Left ventricle myocardium superior (tissue), 1 donor: ENCODE results near the gene ZBTB4. TPM values are rescaled to one million over a fixed set of nuclear protein-coding genes. Genes with fewer than 3 reads are reported as not detected.
"Not testable (repeated sequence)": the region's sequence is repeated elsewhere in the genome, so short reads cannot be mapped to it uniquely, and the experiment has no call there.

Experiments used
- ATAC-seq: fragments of 200-7000 bp; cut with Tn5 transposase; one replicate; pipeline ENCODE4 v1.9.1; 2020; ENCODE audit warnings: mild to moderate bottlenecking, moderate library complexity
- DNase-seq: peaks from one replicate; pipeline ENCODE4 v3.0.0-alpha.2; 2020
- intact Hi-C: fragments of 100-400 bp; cut with micrococcal nuclease; formaldehyde crosslinking; loops from one replicate; pipeline ENCODE4 v1.11.0; 2022
- total RNA-seq: library from RNA; stranded (reverse); fragmentation: NEBNext Ultra II Directional; extraction: Animal tissue kit (Norgen Biotek cat#: 25700); gene quantifications from one replicate; pipeline ENCODE4 v1.2.1, GENCODE V29; 2021
- donor health status: DM: no; HTN: yes; CAD: no; lungs with severe emphysema.

Gene ZBTB4
- total RNA-seq, 1 donor from 2014 or later = 70.9 TPM

DNA sequence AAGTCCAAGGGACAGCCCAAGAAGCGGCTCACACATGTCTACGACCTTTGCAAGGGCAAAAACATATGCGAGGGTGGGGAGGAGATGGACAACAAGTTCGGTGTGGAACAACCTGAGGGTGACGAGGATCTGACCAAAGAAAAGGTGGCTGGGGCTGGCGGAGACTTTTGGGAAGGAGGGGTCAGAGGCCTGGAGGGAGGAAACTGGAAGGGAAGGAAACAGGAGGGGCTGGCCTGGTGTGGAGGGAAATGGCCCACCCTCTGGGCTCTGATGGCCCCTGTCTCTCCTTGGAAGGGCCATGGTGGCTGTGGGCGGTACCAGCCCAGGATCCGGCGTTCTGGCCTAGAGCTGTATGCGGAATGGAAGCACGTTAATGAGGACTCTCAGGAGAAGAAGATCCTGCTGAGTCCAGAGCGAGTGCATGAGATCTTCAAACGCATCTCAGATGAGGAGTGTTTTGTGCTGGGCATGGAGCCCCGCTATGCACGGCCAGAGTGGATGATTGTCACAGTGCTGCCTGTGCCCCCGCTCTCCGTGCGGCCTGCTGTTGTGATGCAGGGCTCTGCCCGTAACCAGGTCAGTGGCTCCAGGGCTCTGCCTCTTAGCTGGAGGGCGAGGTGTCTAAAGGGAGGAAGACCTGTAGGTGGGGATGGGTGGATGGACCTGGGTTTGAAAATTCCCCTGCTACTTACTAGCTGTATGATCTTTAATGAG lies 17.2 kb upstream of the ZBTB4 start:
- peak; percentile 72 for ATAC-seq
- no peak for DNase-seq
- intact Hi-C loops = no loop called here

DNA sequence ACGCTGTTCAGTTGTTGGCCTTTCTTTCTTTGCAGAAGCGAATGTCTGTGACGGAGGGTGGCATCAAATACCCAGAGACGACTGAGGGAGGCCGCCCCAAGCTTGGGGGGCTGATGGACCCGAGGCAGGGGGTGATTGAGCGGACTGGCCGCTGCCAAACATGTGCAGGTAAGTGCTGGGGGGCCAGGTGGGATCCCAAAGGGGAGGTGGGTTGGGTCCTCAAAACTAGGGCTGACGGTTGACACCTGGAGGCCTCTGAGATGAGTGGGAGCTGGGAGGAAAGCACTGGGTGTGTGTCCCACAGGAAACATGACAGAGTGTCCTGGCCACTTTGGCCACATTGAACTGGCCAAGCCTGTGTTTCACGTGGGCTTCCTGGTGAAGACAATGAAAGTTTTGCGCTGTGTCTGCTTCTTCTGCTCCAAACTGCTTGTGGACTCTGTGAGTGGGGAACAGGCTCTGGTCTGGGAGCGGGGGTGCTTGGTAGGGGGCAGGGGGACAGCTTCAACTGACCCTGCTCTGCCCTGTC lies 16.5 kb upstream of the ZBTB4 start:
- DNase-seq = no peak
- intact Hi-C loops = no loop called here
- peak; percentile 22 for ATAC-seq

DNA sequence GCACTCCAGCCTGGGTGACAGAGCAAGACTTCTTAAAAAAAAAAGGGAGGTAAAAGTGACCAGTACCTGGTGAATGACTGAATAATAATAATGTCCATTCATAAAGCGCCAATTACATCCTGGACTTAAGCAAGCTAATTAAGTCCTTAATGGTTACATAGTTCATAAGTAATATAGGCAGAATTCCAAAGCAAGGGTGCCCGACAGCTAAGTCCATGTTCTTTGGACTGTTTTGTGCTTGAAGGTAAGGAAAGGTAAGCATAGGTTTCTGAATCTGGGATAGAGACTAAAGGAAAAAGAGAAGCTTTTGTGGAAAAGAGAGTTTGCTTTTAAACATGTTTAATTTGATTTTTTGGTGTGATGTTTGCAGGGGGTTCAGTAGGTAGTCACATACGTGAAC lies 14.5 kb upstream of the ZBTB4 start:
- ATAC-seq (no peak), DNase-seq (no peak)
- intact Hi-C loops = no loop called here

DNA sequence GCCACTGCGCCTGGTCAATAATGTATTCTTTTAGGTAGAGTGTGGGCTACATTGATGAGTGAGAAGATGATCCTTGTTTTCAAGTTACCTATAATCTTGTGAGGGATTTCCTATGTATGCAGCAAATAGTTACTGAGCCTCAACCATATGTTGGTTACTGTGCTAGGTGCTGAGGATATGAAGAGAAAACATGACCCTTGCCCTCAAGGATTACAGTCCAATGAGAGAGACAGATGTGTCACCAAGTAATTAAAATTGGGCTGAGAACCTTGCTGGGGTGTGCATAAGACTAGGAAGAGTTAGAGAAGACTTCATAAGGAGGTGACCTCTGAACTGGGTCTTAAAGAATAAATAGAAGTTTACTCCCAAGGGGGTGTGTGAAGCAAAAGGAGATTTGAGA lies 12.2 kb upstream of the ZBTB4 start:
- intact Hi-C loops = no loop called here
- no peak for DNase-seq
- no peak for ATAC-seq

DNA sequence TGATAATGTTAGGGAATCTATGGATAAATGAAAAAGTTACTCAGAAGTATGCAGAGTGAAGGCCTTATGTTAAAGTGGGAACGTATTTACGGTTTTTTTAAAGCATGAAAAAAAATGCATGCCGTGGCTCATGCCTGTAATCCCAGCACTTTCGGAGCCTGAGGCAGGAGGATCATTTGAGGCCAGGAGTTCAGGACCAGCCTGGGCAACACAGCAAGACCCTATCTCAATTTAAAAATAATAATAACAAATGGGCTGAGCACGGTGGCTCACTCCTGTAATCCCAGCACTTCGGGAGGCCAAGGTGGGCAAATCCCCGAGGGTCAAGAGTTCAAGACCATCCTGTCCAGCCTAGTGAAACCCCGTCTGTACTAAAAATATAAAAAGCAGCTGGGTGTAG lies 10.7 kb upstream of the ZBTB4 start:
- intact Hi-C loops = no loop called here
- no peak for DNase-seq
- no peak for ATAC-seq

DNA sequence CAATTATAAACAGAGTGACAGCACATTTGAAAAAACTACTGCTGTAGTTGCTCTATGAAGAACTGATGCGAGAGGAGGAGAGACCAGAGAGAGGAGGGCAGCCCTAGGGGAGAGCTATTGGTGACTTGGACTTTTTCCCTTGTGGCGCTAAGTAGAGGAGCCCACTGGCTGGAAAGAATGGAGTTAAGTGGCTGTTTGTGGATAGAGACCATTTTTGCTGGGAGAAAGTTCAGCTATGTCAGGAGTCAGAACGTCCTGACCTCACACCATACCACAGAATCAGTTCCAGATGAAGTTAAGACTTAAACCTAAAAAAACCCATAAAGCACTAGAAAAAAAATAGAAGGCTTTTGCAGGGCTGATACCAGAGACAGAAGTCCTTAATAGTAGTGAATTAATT lies 6.8 kb upstream of the ZBTB4 start:
- no peak for DNase-seq
- ATAC-seq = no peak
- intact Hi-C loops = no loop called here

- ATAC-seq = no peak
- intact Hi-C loops = no loop called here
- DNase-seq = no peak
Observed at GRCh38 chr17:7484919-7485377, 5.5 kb upstream of the ZBTB4 start.

GRCh38 chr17:7484067-7484918 lies 4.9 kb upstream of the ZBTB4 start, which contains the start of gene POLR2A:
POLR2A (plus strand) TSS chr17:7484366.
- intact Hi-C loops = no loop called here
- ATAC-seq = peak; percentile 83
- DNase-seq = peak; percentile 99

DNA sequence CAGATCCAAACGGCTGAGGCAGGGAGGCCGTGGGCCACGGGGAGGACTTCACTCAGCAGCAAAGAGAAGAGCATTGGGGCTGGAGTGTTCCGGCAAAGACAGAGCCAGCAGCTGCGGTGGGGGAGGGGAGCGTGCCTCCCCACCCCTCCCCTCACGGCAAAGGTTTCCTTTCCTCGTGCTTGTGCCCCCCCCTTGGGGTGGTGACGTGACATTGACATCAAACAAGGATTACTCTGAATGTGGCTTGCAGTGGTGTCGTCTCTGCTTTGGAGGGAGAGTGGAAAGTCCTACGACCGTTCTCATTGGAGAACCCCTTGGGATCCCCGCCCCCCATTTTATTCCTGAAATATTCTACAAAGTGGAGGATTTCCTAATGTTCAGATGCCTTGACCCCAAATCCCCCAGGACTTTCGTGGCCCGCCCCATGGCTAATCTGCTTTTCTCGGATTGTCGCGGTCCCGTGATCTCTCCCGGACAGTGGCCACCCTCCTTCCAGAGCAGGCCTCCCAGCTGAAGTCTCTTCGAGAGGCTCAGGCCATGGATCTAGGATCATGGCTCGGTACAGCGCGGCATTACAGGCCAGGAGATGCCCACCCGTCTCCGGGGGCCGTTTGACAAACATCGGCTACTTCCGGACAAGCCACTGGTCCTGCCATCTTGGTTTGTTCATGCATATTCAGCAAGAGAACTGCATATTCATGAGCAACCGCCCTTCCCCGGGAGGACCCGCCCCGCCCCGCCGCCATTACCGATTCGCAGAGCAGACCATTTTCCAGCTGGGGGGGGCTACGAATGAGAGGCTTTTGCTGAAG lies 4.0 kb upstream of the ZBTB4 start:
- ATAC-seq (peak; percentile 72), DNase-seq (peak; percentile 95)
- intact Hi-C loops = no loop called here

DNA sequence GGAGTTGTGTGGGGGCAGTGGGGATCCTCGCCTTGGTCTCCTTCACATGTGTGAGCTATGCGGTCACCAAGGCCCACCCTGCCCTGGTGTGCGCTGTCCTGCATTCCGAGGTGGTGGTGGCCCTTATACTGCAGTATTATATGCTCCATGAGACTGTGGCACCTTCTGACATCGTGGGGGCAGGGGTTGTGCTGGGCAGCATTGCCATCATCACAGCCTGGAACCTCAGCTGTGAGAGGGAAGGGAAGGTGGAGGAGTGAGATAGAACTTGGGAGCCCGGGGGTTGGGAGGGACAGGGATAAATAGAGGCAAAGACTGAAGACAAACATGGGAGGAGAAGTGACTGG lies 3.3 kb upstream of the ZBTB4 start:
- DNase-seq = not testable (repeated sequence)

GRCh38 chr17:7481842-7482741 lies 2.7 kb upstream of the ZBTB4 start:
- DNase-seq, intact Hi-C loops, ATAC-seq: not testable (repeated sequence)

More for the DNA sequence above, 3.3 kb upstream of the ZBTB4 start:
- ATAC-seq, intact Hi-C loops: not testable (repeated sequence)

DNA sequence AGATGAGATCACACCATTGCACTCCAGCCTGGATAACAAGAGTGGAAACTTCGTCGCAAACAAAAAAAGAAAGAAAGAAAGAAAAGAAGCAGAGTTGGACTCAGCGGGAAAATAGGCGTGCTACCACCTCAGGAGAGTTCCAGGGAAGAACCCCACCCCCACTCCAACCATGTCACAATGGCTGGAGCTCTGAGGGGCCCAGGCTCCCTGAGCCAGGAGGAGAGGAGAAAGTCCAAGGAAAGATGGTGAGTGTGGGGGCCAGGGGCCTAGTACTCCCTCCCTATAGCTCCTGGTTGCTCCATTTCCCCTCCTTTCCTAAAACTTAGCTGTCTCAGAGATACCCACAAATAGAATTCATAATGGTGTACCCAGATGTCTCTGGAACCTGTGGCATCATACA lies 1.8 kb upstream of the ZBTB4 start, which contains the start of gene SLC35G6:
SLC35G6 (plus strand) TSS at position 172 of the 400 bp plus-strand sequence; CDS start at position 243, 71 bp downstream.
- DNase-seq, intact Hi-C loops: not testable (repeated sequence)

DNA sequence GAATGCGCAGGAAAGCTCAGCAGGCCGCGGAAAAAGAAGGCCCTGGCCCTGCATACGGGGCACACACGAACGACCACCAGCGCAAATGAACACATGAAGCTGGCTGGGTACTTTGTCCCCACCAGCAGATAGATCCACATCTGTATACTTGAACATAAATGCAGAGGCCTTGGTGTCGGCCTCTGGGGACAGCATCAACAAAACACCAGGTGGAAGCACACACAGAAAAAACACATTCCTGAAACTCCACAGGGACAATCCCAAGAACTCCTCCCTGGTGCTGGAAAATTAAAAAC lies 606 bp upstream of the ZBTB4 start:
- intact Hi-C loops = no loop called here
- ATAC-seq (no peak), DNase-seq (no peak)

More for the DNA sequence above, 1.8 kb upstream of the ZBTB4 start, which contains the start of gene SLC35G6:
- ATAC-seq = not testable (repeated sequence)

GRCh38 chr17:7478276-7479212 lies 887 bp downstream of the ZBTB4 start:
- intact Hi-C loops = no loop called here
- peak; percentile 30 for ATAC-seq
- DNase-seq = peak; percentile 74

GRCh38 chr17:7477392-7478275 lies 1.8 kb downstream of the ZBTB4 start:
- DNase-seq (peak; percentile 63), ATAC-seq (peak; percentile 17)
- intact Hi-C loops = no loop called here

DNA sequence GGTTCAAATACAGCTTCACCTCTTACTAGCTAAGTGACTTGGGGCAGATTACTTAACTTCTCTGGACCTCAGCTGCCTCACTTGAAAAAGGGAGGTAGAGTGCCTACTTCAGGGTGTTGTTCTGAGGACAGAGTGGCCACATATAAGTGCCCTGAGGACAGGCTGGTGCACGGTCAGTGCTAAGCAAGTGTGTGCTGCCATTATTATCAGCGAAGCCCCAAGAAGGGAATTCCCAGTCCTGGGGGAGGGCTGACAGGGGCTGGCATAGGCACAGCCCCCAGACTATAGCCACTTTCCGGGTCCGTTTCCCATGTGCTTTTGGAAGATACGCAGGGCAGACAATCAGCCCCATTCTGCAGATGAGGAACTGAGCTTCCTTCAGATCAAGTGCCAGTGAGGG lies 2.5 kb downstream of the ZBTB4 start:
- intact Hi-C loops = no loop called here
- ATAC-seq = no peak
- DNase-seq = no peak
